Measurements from ENCODE around the gene PCSK7.

DNA sequence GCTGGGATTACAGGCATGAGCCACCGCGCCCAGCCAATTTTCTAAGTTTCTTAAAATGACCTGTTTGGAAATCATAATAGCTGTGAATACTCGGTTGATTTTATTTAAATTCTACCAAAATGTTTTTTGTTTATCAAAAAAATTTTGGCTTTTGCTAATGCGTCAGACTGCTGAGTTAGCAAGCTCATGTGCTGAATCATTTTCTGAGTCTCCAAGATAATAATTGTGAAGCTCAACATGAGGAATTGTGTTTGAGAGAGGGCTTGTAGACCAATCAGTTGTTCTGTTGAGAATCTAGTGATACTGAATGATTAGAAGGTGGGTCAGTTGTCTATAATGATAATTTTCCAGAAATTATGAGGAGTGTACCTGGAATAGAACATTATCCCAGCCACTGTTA lies 16.5 kb upstream of the PCSK7 start:
- TF ChIP-seq, protein P1, sequence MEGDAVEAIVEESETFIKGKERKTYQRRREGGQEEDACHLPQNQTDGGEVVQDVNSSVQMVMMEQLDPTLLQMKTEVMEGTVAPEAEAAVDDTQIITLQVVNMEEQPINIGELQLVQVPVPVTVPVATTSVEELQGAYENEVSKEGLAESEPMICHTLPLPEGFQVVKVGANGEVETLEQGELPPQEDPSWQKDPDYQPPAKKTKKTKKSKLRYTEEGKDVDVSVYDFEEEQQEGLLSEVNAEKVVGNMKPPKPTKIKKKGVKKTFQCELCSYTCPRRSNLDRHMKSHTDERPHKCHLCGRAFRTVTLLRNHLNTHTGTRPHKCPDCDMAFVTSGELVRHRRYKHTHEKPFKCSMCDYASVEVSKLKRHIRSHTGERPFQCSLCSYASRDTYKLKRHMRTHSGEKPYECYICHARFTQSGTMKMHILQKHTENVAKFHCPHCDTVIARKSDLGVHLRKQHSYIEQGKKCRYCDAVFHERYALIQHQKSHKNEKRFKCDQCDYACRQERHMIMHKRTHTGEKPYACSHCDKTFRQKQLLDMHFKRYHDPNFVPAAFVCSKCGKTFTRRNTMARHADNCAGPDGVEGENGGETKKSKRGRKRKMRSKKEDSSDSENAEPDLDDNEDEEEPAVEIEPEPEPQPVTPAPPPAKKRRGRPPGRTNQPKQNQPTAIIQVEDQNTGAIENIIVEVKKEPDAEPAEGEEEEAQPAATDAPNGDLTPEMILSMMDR (IDR thresholded peaks at IDR 0.05) = no peak
- no peak for TF ChIP-seq POLR2A (IDR thresholded peaks at IDR 0.05)
